ENCODE results near the gene TMEM156.
"Not testable (repeated sequence)": the region's sequence is repeated elsewhere in the genome, so short reads cannot be mapped to it uniquely, and the experiment has no call there.

Gene TMEM156

GRCh38 chr4:38959248-38959647 lies 73.0 kb downstream of the TMEM156 start:
- H3K9me3 ChIP-seq (ENCODE audit: control insufficient read depth, insufficient read depth, low read length); DNase-seq (ENCODE audit: low read depth, low spot score); H3K4me1 ChIP-seq (ENCODE audit: control insufficient read depth, insufficient read depth, low read length); H3K27ac ChIP-seq (ENCODE audit: low read length); H3K4me3 ChIP-seq (ENCODE audit: low read length); H3K27me3 ChIP-seq (ENCODE audit: control insufficient read depth, insufficient read depth, low read length); H3K36me3 ChIP-seq (ENCODE audit: control insufficient read depth, insufficient read depth, low read length): not testable (repeated sequence)
- no CpG with 5 or more reads among the region's 5 CpGs for WGBS (ENCODE audit: insufficient coverage, insufficient read length)

GRCh38 chr4:38958453-38959190 lies 73.6 kb downstream of the TMEM156 start:
- no CpG with 5 or more reads among the region's 4 CpGs for WGBS (ENCODE audit: insufficient coverage, insufficient read length)
- Histone ChIP-seq H3K27ac (ENCODE audit: low read length) (no peak overlapping the region), H3K4me3 (ENCODE audit: low read length) (no peak overlapping the region), H3K9me3 (ENCODE audit: control insufficient read depth, insufficient read depth, low read length) (no peaks in the 10 kb centered on the region), H3K36me3 (ENCODE audit: control insufficient read depth, insufficient read depth, low read length) (no peaks in the 10 kb centered on the region), H3K4me1 (ENCODE audit: control insufficient read depth, insufficient read depth, low read length) (no peaks in the 10 kb centered on the region), H3K27me3 (ENCODE audit: control insufficient read depth, insufficient read depth, low read length) (no peaks in the 10 kb centered on the region)
- DNase-seq (ENCODE audit: low read depth, low spot score) = no peak

- Histone ChIP-seq H3K27ac (ENCODE audit: low read length) (no peak overlapping the region), H3K27me3 (ENCODE audit: control insufficient read depth, insufficient read depth, low read length) (no peaks in the 10 kb centered on the region), H3K4me1 (ENCODE audit: control insufficient read depth, insufficient read depth, low read length) (no peaks in the 10 kb centered on the region), H3K9me3 (ENCODE audit: control insufficient read depth, insufficient read depth, low read length) (no peaks in the 10 kb centered on the region), H3K4me3 (ENCODE audit: low read length) (no peak overlapping the region), H3K36me3 (ENCODE audit: control insufficient read depth, insufficient read depth, low read length) (no peaks in the 10 kb centered on the region)
- WGBS (ENCODE audit: insufficient coverage, insufficient read length) = no CpG with 5 or more reads among the region's 3 CpGs
- no peak for DNase-seq (ENCODE audit: low read depth, low spot score)
Observed at GRCh38 chr4:38957893-38958292, 74.3 kb downstream of the TMEM156 start.

GRCh38 chr4:38957261-38957815 lies 74.9 kb downstream of the TMEM156 start:
- no peaks in the 10 kb centered on the region for H3K27me3 ChIP-seq (ENCODE audit: control insufficient read depth, insufficient read depth, low read length)
- no peaks in the 10 kb centered on the region for H3K9me3 ChIP-seq (ENCODE audit: control insufficient read depth, insufficient read depth, low read length)
- H3K4me1 ChIP-seq (ENCODE audit: control insufficient read depth, insufficient read depth, low read length) = no peaks in the 10 kb centered on the region
- no peak for DNase-seq (ENCODE audit: low read depth, low spot score)
- H3K4me3 ChIP-seq (ENCODE audit: low read length) = no peak overlapping the region
- no peaks in the 10 kb centered on the region for H3K36me3 ChIP-seq (ENCODE audit: control insufficient read depth, insufficient read depth, low read length)
- no CpG with 5 or more reads among the region's 5 CpGs for WGBS (ENCODE audit: insufficient coverage, insufficient read length)
- H3K27ac ChIP-seq (ENCODE audit: low read length) = no peak overlapping the region

- Histone ChIP-seq H3K4me3 (ENCODE audit: low read length) (no peak overlapping the region), H3K9me3 (ENCODE audit: control insufficient read depth, insufficient read depth, low read length) (no peaks in the 10 kb centered on the region), H3K27ac (ENCODE audit: low read length) (no peak overlapping the region), H3K4me1 (ENCODE audit: control insufficient read depth, insufficient read depth, low read length) (no peaks in the 10 kb centered on the region), H3K27me3 (ENCODE audit: control insufficient read depth, insufficient read depth, low read length) (no peaks in the 10 kb centered on the region), H3K36me3 (ENCODE audit: control insufficient read depth, insufficient read depth, low read length) (no peaks in the 10 kb centered on the region)
- DNase-seq (ENCODE audit: low read depth, low spot score) = no peak
- WGBS (ENCODE audit: insufficient coverage, insufficient read length) = no CpG with 5 or more reads among the region's 4 CpGs
Observed at GRCh38 chr4:38955957-38956356, 76.3 kb downstream of the TMEM156 start.

- no peaks in the 10 kb centered on the region for H3K9me3 ChIP-seq (ENCODE audit: control insufficient read depth, insufficient read depth, low read length)
- H3K27me3 ChIP-seq (ENCODE audit: control insufficient read depth, insufficient read depth, low read length) = no peaks in the 10 kb centered on the region
- H3K4me1 ChIP-seq (ENCODE audit: control insufficient read depth, insufficient read depth, low read length) = no peaks in the 10 kb centered on the region
- no peak overlapping the region for H3K4me3 ChIP-seq (ENCODE audit: low read length)
- DNase-seq (ENCODE audit: low read depth, low spot score) = no peak
- H3K27ac ChIP-seq (ENCODE audit: low read length) = no peak overlapping the region
- H3K36me3 ChIP-seq (ENCODE audit: control insufficient read depth, insufficient read depth, low read length) = no peaks in the 10 kb centered on the region
Observed at GRCh38 chr4:38954727-38955126, 77.5 kb downstream of the TMEM156 start.

- DNase-seq (ENCODE audit: low read depth, low spot score) = no peak
- WGBS (ENCODE audit: insufficient coverage, insufficient read length) = no CpG with 5 or more reads among the region's 1 CpG
Observed at GRCh38 chr4:38952017-38952416, 80.2 kb downstream of the TMEM156 start.

GRCh38 chr4:38951598-38951997 lies 80.6 kb downstream of the TMEM156 start:
- Histone ChIP-seq H3K27ac (ENCODE audit: low read length) (no peak overlapping the region), H3K27me3 (ENCODE audit: control insufficient read depth, insufficient read depth, low read length) (no peaks in the 10 kb centered on the region), H3K36me3 (ENCODE audit: control insufficient read depth, insufficient read depth, low read length) (no peaks in the 10 kb centered on the region), H3K9me3 (ENCODE audit: control insufficient read depth, insufficient read depth, low read length) (no peaks in the 10 kb centered on the region), H3K4me1 (ENCODE audit: control insufficient read depth, insufficient read depth, low read length) (no peaks in the 10 kb centered on the region), H3K4me3 (ENCODE audit: low read length) (no peak overlapping the region)
- DNase-seq (ENCODE audit: low read depth, low spot score) = no peak
- no CpG with 5 or more reads among the region's 2 CpGs for WGBS (ENCODE audit: insufficient coverage, insufficient read length)

More at GRCh38 chr4:38952017-38952416, 80.2 kb downstream of the TMEM156 start:
- no peaks in the 10 kb centered on the region for H3K36me3 ChIP-seq (ENCODE audit: control insufficient read depth, insufficient read depth, low read length)
- no peak overlapping the region for H3K4me3 ChIP-seq (ENCODE audit: low read length)
- H3K27me3 ChIP-seq (ENCODE audit: control insufficient read depth, insufficient read depth, low read length) = no peaks in the 10 kb centered on the region
- no peak overlapping the region for H3K27ac ChIP-seq (ENCODE audit: low read length)
- H3K4me1 ChIP-seq (ENCODE audit: control insufficient read depth, insufficient read depth, low read length) = no peaks in the 10 kb centered on the region
- H3K9me3 ChIP-seq (ENCODE audit: control insufficient read depth, insufficient read depth, low read length) = no peaks in the 10 kb centered on the region

- no peak for DNase-seq (ENCODE audit: low read depth, low spot score)
- H3K36me3 ChIP-seq (ENCODE audit: control insufficient read depth, insufficient read depth, low read length) = no peaks in the 10 kb centered on the region
- WGBS (ENCODE audit: insufficient coverage, insufficient read length) = 100% methylated on average over 2 of the region's 6 CpGs
- H3K4me1 ChIP-seq (ENCODE audit: control insufficient read depth, insufficient read depth, low read length) = no peaks in the 10 kb centered on the region
- H3K27me3 ChIP-seq (ENCODE audit: control insufficient read depth, insufficient read depth, low read length) = no peaks in the 10 kb centered on the region
- no peak overlapping the region for H3K4me3 ChIP-seq (ENCODE audit: low read length)
- no peaks in the 10 kb centered on the region for H3K9me3 ChIP-seq (ENCODE audit: control insufficient read depth, insufficient read depth, low read length)
- no peak overlapping the region for H3K27ac ChIP-seq (ENCODE audit: low read length)
Observed at GRCh38 chr4:38950734-38951133, 81.5 kb downstream of the TMEM156 start.

- no peaks in the 10 kb centered on the region for H3K36me3 ChIP-seq (ENCODE audit: control insufficient read depth, insufficient read depth, low read length)
- no peak overlapping the region for H3K27ac ChIP-seq (ENCODE audit: low read length)
- H3K27me3 ChIP-seq (ENCODE audit: control insufficient read depth, insufficient read depth, low read length) = no peaks in the 10 kb centered on the region
- WGBS (ENCODE audit: insufficient coverage, insufficient read length) = no CpG with 5 or more reads among the region's 2 CpGs
- H3K9me3 ChIP-seq (ENCODE audit: control insufficient read depth, insufficient read depth, low read length) = no peaks in the 10 kb centered on the region
- H3K4me3 ChIP-seq (ENCODE audit: low read length) = no peak overlapping the region
- no peak for DNase-seq (ENCODE audit: low read depth, low spot score)
- no peaks in the 10 kb centered on the region for H3K4me1 ChIP-seq (ENCODE audit: control insufficient read depth, insufficient read depth, low read length)
Observed at GRCh38 chr4:38950159-38950558, 82.0 kb downstream of the TMEM156 start.

All from iPS DF 6.9 (cell line).